Coronary artery (tissue), 2 donors: ENCODE measurements around the gene BBS9.

Source experiments
- DNase-seq: peaks from one replicate; pipeline ENCODE4 v3.0.0-alpha.2; 2017; ENCODE audit warnings: low spot score
- H3K27ac ChIP-seq, 2 donors: fragments of 200-600 bp; sonication (generic); one replicate each; pipeline ENCODE4 v1.5.1; 2016 to 2019
- H3K4me3 ChIP-seq: fragments of 200-600 bp; sonication (generic); 2 replicates; pipeline ENCODE4 v1.5.1; 2016; ENCODE audit warnings: mild to moderate bottlenecking, moderate library complexity
- CTCF ChIP-seq: fragments of 200-600 bp; sonication (generic); IDR thresholded peaks from one replicate; pipeline ENCODE4 v1.5.1; 2019; ENCODE audit warnings: antibody characterized with exemption

BBS9 gene

DNA sequence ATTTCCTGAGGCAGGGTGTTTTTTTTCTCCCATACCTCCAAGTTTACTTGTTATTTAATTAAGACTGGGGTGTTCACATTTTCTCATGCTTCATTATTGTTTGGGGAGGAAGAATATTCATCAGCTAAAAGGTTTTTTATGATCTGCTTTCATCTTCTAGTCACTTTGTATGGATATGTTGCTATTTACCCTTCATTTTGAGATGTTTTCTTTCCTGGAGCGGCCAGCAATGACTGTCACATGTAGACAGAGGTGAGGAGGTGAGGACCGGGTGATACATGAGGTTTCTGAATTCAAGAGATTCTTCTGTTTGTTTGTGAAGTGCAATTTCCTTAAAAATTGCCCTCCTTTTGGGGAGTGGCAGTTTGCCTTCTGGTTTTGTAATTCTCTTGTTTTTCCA is 514.2 kb downstream of the BBS9 start:
- no peak for TF ChIP-seq CTCF

GRCh38 chr7:33644489-33644888 is 515.1 kb downstream of the BBS9 start:
- Histone ChIP-seq H3K27ac (no peak overlapping the region), H3K4me3 (no peak overlapping the region)
- DNase-seq = no peak
- no peak for TF ChIP-seq CTCF

More for the DNA sequence above, 514.2 kb downstream of the BBS9 start:
- no peak for DNase-seq
- Histone ChIP-seq H3K27ac (no peak overlapping the region), H3K4me3 (no peak overlapping the region)

DNA sequence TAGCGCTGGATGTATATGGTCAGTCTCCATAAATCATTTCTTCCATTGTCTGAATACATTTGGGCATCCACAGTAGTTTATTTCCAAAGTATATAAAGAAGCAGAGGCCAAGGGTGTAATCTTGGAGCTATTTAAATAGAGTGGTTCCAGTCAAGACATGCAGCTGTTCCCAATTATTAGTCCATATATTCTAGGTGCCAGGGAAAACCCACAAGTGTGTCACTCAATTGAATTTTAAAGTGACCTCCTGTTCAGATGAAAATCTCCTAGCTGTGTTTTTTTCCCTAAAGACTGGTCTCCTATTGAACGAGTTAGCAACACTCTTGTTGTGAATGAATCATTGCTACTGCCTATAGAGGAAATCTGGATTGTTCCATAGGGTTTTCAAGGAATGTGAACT is 515.7 kb downstream of the BBS9 start:
- no peak for DNase-seq
- H3K4me3 ChIP-seq = no peak overlapping the region
- no peak for TF ChIP-seq CTCF
- no peak overlapping the region for H3K27ac ChIP-seq

DNA sequence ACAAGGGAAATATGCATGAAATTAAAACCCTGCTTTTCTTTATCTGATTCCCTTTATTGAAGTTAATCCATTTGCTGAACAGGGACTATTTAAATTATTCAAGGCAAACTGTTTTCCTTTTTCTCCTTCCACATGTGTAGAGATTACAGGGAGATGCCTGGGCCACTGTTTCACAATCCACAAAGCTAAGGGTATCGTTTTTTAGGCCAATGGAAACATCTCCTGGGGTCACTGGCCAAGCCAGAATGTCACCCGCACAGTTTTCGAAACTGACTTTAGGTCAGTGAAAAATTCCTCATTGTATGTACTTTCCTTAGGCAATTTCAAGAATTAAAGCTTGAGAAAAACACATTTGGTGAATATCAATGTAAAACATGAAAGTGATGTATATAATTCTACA is 516.8 kb downstream of the BBS9 start:
- no peak for TF ChIP-seq CTCF
- no peak overlapping the region for H3K27ac ChIP-seq
- H3K4me3 ChIP-seq = no peak overlapping the region
- DNase-seq = no peak

DNA sequence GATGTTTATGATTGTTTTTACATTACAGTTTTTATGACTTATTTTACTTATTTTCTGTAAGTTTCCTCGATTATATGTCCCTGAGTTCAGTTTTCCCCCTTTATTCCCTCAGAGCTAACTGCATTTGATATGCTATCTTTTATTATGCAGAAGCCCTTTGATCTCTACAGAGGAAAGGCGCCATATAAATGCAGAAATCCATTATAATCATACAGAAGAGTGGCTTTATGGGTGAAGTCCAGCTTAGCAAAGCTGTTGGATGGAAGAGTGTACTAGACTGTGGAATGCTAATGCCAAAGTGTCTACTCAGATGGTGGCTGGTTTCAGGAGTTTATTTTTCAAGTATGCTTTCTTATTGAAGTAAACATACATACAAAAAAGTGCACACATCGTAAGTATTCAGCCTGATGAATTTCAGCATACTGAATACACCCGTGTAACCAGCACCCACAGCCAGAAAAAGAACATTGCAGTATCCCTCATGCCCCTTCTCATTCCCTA is 517.6 kb downstream of the BBS9 start:
- no peak for DNase-seq
- TF ChIP-seq CTCF = no peak
- H3K4me3 ChIP-seq = no peak overlapping the region
- H3K27ac ChIP-seq = no peak overlapping the region

DNA sequence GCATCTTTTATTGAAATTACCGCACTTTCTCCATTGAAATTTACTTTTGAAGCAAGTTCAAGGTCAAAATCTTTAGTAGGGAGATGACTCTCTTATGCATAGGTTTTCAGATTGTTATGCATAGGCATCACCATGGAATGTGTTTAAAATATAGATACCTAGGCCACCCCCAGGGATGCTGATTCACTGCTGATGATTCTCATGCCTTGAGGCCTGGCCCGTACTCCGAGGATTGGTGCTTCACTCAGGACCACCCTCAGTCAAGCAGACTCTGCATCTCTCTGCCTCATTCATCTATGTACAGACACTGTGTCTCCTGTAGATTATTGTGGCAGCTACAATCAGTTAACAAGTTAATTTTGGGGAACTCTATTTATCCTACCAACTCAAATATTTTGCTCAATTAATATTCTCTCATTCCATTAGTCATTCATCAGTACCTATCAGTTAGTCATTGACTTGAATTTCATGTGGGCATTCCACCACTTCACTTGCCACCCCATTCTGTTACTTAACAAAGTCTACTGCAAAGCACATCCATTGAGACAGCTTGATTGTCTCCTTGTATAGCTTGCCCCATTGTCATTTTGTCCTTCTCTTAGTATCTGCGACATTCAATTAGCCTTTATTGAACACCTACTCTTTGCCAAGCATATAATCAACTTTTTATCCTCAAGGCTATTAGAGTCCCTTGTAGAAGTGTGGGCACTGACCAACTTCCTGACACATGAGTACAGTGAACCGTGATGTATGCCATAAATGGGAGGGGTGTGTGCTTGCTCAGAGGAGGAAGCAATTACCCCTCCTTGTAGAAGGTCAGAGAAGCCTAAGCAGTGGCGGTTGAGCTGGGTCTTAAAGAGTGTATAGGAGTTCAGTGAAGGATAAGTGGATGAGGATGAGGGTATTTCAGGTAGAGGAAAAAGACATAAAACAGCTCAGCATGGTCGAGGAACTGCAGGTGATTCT is 520.4 kb downstream of the BBS9 start:
- DNase-seq = no peak
- Histone ChIP-seq H3K4me3 (no peak overlapping the region), H3K27ac (no peak overlapping the region)
- no peak for TF ChIP-seq CTCF

DNA sequence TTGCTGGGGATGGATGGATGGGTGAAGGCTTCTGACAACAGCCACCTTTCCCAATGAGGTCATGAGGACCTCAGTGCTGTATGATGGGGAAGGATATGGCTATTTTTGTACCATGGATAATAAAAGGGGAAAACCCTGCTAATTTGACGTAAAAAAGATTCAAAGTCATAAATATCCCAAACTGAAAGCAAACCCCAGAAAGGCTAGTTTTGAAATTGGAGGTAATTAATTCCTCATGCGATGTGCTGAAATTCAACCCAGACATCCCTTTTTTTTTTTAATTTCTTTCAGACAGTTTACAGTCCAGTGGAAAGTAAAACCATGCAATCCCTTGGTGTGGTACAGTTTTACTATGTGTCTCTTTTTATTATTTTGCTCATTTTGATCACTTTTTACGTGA is 521.5 kb downstream of the BBS9 start:
- no peak for DNase-seq
- TF ChIP-seq CTCF = no peak
- no peak overlapping the region for H3K27ac ChIP-seq
- no peak overlapping the region for H3K4me3 ChIP-seq
